Psoas muscle (tissue), 8 donors: ENCODE measurements around the gene PDLIM7. TPM values are rescaled to one million over a fixed set of nuclear protein-coding genes. Genes with fewer than 3 reads are reported as not detected.

Experiments used
- ATAC-seq, 4 donors: fragments of 200-7000 bp; cut with Tn5 transposase; one replicate each; pipeline ENCODE4 v1.9.1; 2020; ENCODE audit warnings: moderate library complexity in 3 of 4, mild to moderate bottlenecking in 2 of 4
- DNase-seq, 2 donors: peaks; one replicate each; pipeline ENCODE4 v3.0.0-alpha.2; 2020
- H3K27ac ChIP-seq: fragments of 200-600 bp; one replicate; pipeline ENCODE4 v1.8.0; 2022
- H3K27me3 ChIP-seq, 3 donors: fragments of 200-600 bp in 1 of 3; one replicate each; pipeline versions ENCODE4 v1.6.1 to v1.8.0; 2013 to 2022; ENCODE audit warnings: low read length in 2 of 3, mild to moderate bottlenecking in 2 of 3, moderate library complexity in 1 of 3; ENCODE audit not compliant: insufficient read depth in 3 of 3
- H3K36me3 ChIP-seq, 2 donors: fragments of 200-600 bp in 1 of 2; one replicate each; pipeline versions ENCODE4 v1.6.1 to v1.8.0; 2013 to 2022; ENCODE audit warnings: low read depth in 1 of 2, mild to moderate bottlenecking in 1 of 2, moderate library complexity in 1 of 2; ENCODE audit not compliant: insufficient read depth in 1 of 2
- H3K4me1 ChIP-seq: fragments of 200-600 bp; one replicate; pipeline ENCODE4 v1.8.0; 2022
- H3K4me3 ChIP-seq: fragments of 200-600 bp; one replicate; pipeline ENCODE4 v1.8.0; 2022; ENCODE audit warnings: mild to moderate bottlenecking
- H3K9me3 ChIP-seq: fragments of 200-600 bp; one replicate; pipeline ENCODE4 v1.8.0; 2022
- CTCF ChIP-seq: fragments of 200-600 bp; IDR thresholded peaks from one replicate; pipeline ENCODE4 v1.8.0; 2022; ENCODE audit warnings: antibody characterized with exemption
- WGBS, 3 donors: extraction: QIAGEN DNeasy Blood & Tissue Kit; methylation state at CpG; one replicate each; pipeline versions ENCODE4 v1.1.6 to v1.1.7; 2013; 5-methylcytosine and 5-hydroxymethylcytosine counted together
- intact Hi-C, 2 donors: fragments of 100-400 bp; cut with DNase I; formaldehyde crosslinking; loops; one replicate each; pipeline versions ENCODE4 v1.11.0 to v1.14.2; 2022
- polyA plus RNA-seq, 3 donors: library from polyadenylated mRNA; stranded (reverse); fragments of 200-250 nt; gene quantifications; one replicate each; pipeline ENCODE4 v1.2.3, GENCODE V29; 2013
- total RNA-seq, 4 donors: library from RNA; stranded (reverse); fragmentation: NEBNext Ultra II Directional in 2 of 4; extraction: Animal tissue kit (Norgen Biotek cat#: 25700) in 2 of 4; gene quantifications; one replicate each; pipeline versions ENCODE4 v1.2.1 to v1.2.4, GENCODE V29; 2021 to 2023
- donor health status: healthy with polysubstance abuse.
- donor health status: DM: no; HTN: no; CAD: no; lungs with moderate emphysema.
- donor health status: Bipolar disorder and iron deficiency.
- donor health status: healthy.
- donor health status: DM: yes; HTN: yes; CAD: no.
- donor health status: DM: no; HTN: no; CAD: no.
- donor health status: DM: no; HTN: no; CAD: no.
- donor health status: DM: yes; HTN: yes; CAD: no.

PDLIM7 gene
- total and polyA plus RNA-seq, 7 donors = 134 to 254 (median 174) TPM

GRCh38 chr5:177445917-177446199 is 51.5 kb downstream of the PDLIM7 start:
- H3K4me1 ChIP-seq = peaks cover 13% of the 10 kb centered on the region
- WGBS, 3 donors = 4 to 5% (median 5%) methylated on average over 8 of the region's 8 CpGs
- no peaks in the 10 kb centered on the region for H3K9me3 ChIP-seq
- TF ChIP-seq CTCF = no peak
- H3K27ac ChIP-seq = no peak overlapping the region
- H3K27me3 ChIP-seq = peaks cover 0 to 32% (median 7%) of the 10 kb centered on the region in 3 donors
- H3K4me3 ChIP-seq = peak overlapping the region; percentile 74
- ATAC-seq (no peak), DNase-seq (no peak)
- intact Hi-C loops = no loop called here
- H3K36me3 ChIP-seq = peaks cover 0 to 16% of the 10 kb centered on the region in 2 donors

GRCh38 chr5:177445052-177445916 is 52.1 kb downstream of the PDLIM7 start:
- no peak for ATAC-seq
- Histone ChIP-seq H3K27me3 (peaks cover 0 to 26% (median 7%) of the 10 kb centered on the region in 3 donors), H3K4me1 (peaks cover 13% of the 10 kb centered on the region), H3K27ac (no peak overlapping the region), H3K36me3 (peaks cover 0 to 21% of the 10 kb centered on the region in 2 donors), H3K9me3 (no peaks in the 10 kb centered on the region), H3K4me3 (no peak overlapping the region)
- intact Hi-C loops = no loop called here
- TF ChIP-seq CTCF = no peak
- no peak for DNase-seq
- 45 to 56% (median 47%) methylated on average over 10 of the region's 10 CpGs for WGBS, 3 donors

GRCh38 chr5:177444106-177445051 is 53.0 kb downstream of the PDLIM7 start:
- Histone ChIP-seq H3K4me1 (peaks cover 13% of the 10 kb centered on the region), H3K9me3 (no peaks in the 10 kb centered on the region), H3K27ac (no peak overlapping the region), H3K4me3 (no peak overlapping the region), H3K36me3 (peaks cover 0 to 21% of the 10 kb centered on the region in 2 donors), H3K27me3 (peaks cover 0 to 18% (median 7%) of the 10 kb centered on the region in 3 donors)
- WGBS, 3 donors = 59 to 74% (median 60%) methylated on average over 7 of the region's 7 CpGs
- DNase-seq = no peak
- ATAC-seq = no peak
- intact Hi-C loops = no loop called here
- no peak for TF ChIP-seq CTCF

- DNase-seq = no peak
- no peak overlapping the region for H3K4me3 ChIP-seq
- ATAC-seq = no peak
- peaks cover 0 to 26% of the 10 kb centered on the region in 2 donors for H3K36me3 ChIP-seq
- no peaks in the 10 kb centered on the region for H3K9me3 ChIP-seq
- WGBS, 3 donors = 82 to 87% (median 83%) methylated on average over 15 of the region's 15 CpGs
- peaks cover 13% of the 10 kb centered on the region for H3K4me1 ChIP-seq
- no peak overlapping the region for H3K27ac ChIP-seq
- TF ChIP-seq CTCF = no peak
- H3K27me3 ChIP-seq = peaks cover 0 to 9% (median 5%) of the 10 kb centered on the region in 3 donors
- intact Hi-C loops = no loop called here
Measured at GRCh38 chr5:177443144-177443983, 54.0 kb downstream of the PDLIM7 start.
